GM12878 (cell line): ENCODE measurements around the gene MXD4. TPM values are rescaled to one million over a fixed set of nuclear protein-coding genes. Genes with fewer than 3 reads are reported as not detected.

Experiments
- BHLHE40 ChIP-seq, 2 experiments: fragments of 450-650 bp in 1 of 2; IDR thresholded peaks; 2 replicates each; pipeline ENCODE4 v1.6.1; 2011 to 2017; ENCODE audit warnings: low read depth in 2 of 2, borderline replicate concordance in 1 of 2, improper control_type of control experiment in 1 of 2, low read length in 1 of 2, mild to moderate bottlenecking in 1 of 2
- CHD1 ChIP-seq: IDR thresholded peaks from 2 replicates; pipeline ENCODE4 v1.6.1; 2012; ENCODE audit warnings: low read depth, low read length, improper control_type of control experiment
- CHD4 ChIP-seq: fragments of 200-600 bp; sonication (generic); IDR thresholded peaks from 2 replicates; pipeline ENCODE4 v1.6.1; 2016; ENCODE audit warnings: mild to moderate bottlenecking
- E4F1 ChIP-seq: fragments of 450-650 bp; IDR thresholded peaks from 2 replicates; pipeline ENCODE4 v1.6.1; 2018; ENCODE audit warnings: borderline replicate concordance, mild to moderate bottlenecking; ENCODE audit not compliant: partially characterized antibody
- EED ChIP-seq: sonication (generic); IDR thresholded peaks from 2 replicates; pipeline ENCODE4 v1.6.1; 2016; ENCODE audit warnings: antibody characterized with exemption, low read depth
- ESRRA ChIP-seq: IDR thresholded peaks from 2 replicates; pipeline ENCODE4 v1.6.1; 2012; ENCODE audit warnings: mild to moderate bottlenecking, low read length, improper control_type of control experiment
- KAT2A ChIP-seq: conservative IDR thresholded peaks from 2 replicates; pipeline ENCODE4 v1.6.1; 2011; ENCODE audit warnings: low read depth, low read length; ENCODE audit not compliant: control insufficient read depth
- KDM1A ChIP-seq: fragments of 200-600 bp; sonication (generic); IDR thresholded peaks from 2 replicates; pipeline ENCODE4 v1.6.1; 2016; ENCODE audit warnings: borderline replicate concordance
- MEF2A ChIP-seq: IDR thresholded peaks from 2 replicates; pipeline ENCODE4 v1.6.1; 2011; ENCODE audit warnings: low read depth, mild to moderate bottlenecking, low read length, moderate library complexity; ENCODE audit not compliant: insufficient read depth
- MEF2B ChIP-seq: fragments of 450-650 bp; IDR thresholded peaks from 2 replicates; pipeline ENCODE4 v1.6.1; 2018; ENCODE audit warnings: mild to moderate bottlenecking, moderate library complexity; ENCODE audit not compliant: partially characterized antibody, poor library complexity, severe bottlenecking
- NFIC ChIP-seq: IDR thresholded peaks from 2 replicates; pipeline ENCODE4 v1.6.1; 2012; ENCODE audit warnings: low read depth, mild to moderate bottlenecking, inconsistent platforms, low read length, moderate library complexity
- NFXL1 ChIP-seq: fragments of 450-650 bp; IDR thresholded peaks from 2 replicates; pipeline ENCODE4 v1.6.1; 2017; ENCODE audit warnings: antibody characterized with exemption, mild to moderate bottlenecking, borderline replicate concordance
- NKRF ChIP-seq: fragments of 450-650 bp; conservative IDR thresholded peaks from 2 replicates; pipeline ENCODE4 v1.6.1; 2017; ENCODE audit warnings: mild to moderate bottlenecking, moderate library complexity
- PML ChIP-seq: IDR thresholded peaks from 2 replicates; pipeline ENCODE4 v1.6.1; 2012; ENCODE audit warnings: low read length, inconsistent platforms
- POLR2A ChIP-seq: IDR thresholded peaks from 2 replicates; pipeline ENCODE4 v1.6.1; 2011; ENCODE audit warnings: low read depth, mild to moderate bottlenecking, low read length
- RAD21 ChIP-seq: IDR thresholded peaks from 2 replicates; pipeline ENCODE4 v1.6.1; 2011; ENCODE audit warnings: mild to moderate bottlenecking, low read depth, low read length, moderate library complexity; ENCODE audit not compliant: insufficient read depth
- SMARCA5 ChIP-seq: fragments of 450-650 bp; IDR thresholded peaks from 2 replicates; pipeline ENCODE4 v1.6.1; 2017; ENCODE audit warnings: mild to moderate bottlenecking
- SP1 ChIP-seq: IDR thresholded peaks from one replicate; pipeline ENCODE4 v1.6.1; 2011; ENCODE audit warnings: low read depth, low read length
- SUPT20H ChIP-seq: IDR thresholded peaks from 2 replicates; pipeline ENCODE4 v1.6.1; 2011; ENCODE audit warnings: low read depth, mild to moderate bottlenecking, low read length, moderate library complexity, borderline replicate concordance; ENCODE audit not compliant: control insufficient read depth
- USF2 ChIP-seq: IDR thresholded peaks from 2 replicates; pipeline ENCODE4 v1.6.1; 2011; ENCODE audit warnings: low read depth, low read length, improper control_type of control experiment, borderline replicate concordance
- ZBTB11 ChIP-seq: fragments of 450-650 bp; formaldehyde crosslinking; IDR thresholded peaks from 2 replicates; pipeline ENCODE4 v1.5.0; 2022; ENCODE audit warnings: mild to moderate bottlenecking, missing genetic modification characterization
- ZZZ3 ChIP-seq: IDR thresholded peaks from 2 replicates; pipeline ENCODE4 v1.6.1; 2011; ENCODE audit warnings: low read depth; ENCODE audit not compliant: control insufficient read depth, insufficient read length
- polyA plus RNA-seq, 11 experiments: library from polyadenylated mRNA; depleted of rRNA in 4 of 11; unstranded in 6 of 11; stranded (reverse) in 5 of 11; fragments of >200 nt; fragmentation: Nextera tagmentation in 4 of 11; fragmentation: Illumina TruSeq in 1 of 11; extraction: Ambion mirVana in 4 of 11; extraction: Trizol in 1 of 11; gene quantifications; 1 replicate in 1 of 11; 2 replicates in 10 of 11; pipeline versions ENCODE4 v1.2.1 to v1.2.3, GENCODE V29; 2011 to 2016; ENCODE audit warnings: inconsistent platforms in 2 of 11, missing spikeins in 2 of 11, low read depth in 1 of 11
- total RNA-seq, 4 experiments: library from RNA; depleted of rRNA in 3 of 4; stranded (reverse); fragments of >200 nt in 3 of 4; fragmentation: Illumina TruSeq in 1 of 4; extraction: Trizol in 1 of 4; gene quantifications; 2 replicates each; pipeline versions ENCODE4 v1.2.1 to v1.2.3, GENCODE V29; 2013 to 2021

The MXD4 gene
- total and polyA plus RNA-seq, 10 of the 15 experiments (the other 5 are each of a cell fraction or from before 2014, with no cell fraction given): 0.21 to 25.6 (median 5.2) TPM

GRCh38 chr4:2261110-2261852 lies 628 bp downstream of the MXD4 start (continued):
- TF ChIP-seq ZBTB11 (no peak), RAD21 (no peak), SP1 (no peak), KDM1A (no peak), MEF2A (no peak), MEF2B (no peak), CHD4 (no peak), NFIC (no peak), BHLHE40 (IDR thresholded peaks at IDR 0.05; ENCODE audit: borderline replicate concordance in 1 of 2, low read depth in 2 of 2, low read length in 1 of 2) (peak in 1 of 2 experiments; percentile 13; a peak in 1 of 4 replicates), KAT2A (no peak), NFXL1 (no peak), SMARCA5 (peak; percentile 58; the same call in 1 of the 2 replicates), NKRF (peak; percentile 85; the same call in 1 of the 2 replicates), USF2 (no peak), EED (no peak), PML (no peak), ESRRA (no peak), ZZZ3 (no peak), CHD1 (no peak), SUPT20H (no peak), POLR2A (peak; percentile 12; the same call in 1 of the 2 replicates), E4F1 (no peak)
